ENCODE results near the gene NRAP.

DNA sequence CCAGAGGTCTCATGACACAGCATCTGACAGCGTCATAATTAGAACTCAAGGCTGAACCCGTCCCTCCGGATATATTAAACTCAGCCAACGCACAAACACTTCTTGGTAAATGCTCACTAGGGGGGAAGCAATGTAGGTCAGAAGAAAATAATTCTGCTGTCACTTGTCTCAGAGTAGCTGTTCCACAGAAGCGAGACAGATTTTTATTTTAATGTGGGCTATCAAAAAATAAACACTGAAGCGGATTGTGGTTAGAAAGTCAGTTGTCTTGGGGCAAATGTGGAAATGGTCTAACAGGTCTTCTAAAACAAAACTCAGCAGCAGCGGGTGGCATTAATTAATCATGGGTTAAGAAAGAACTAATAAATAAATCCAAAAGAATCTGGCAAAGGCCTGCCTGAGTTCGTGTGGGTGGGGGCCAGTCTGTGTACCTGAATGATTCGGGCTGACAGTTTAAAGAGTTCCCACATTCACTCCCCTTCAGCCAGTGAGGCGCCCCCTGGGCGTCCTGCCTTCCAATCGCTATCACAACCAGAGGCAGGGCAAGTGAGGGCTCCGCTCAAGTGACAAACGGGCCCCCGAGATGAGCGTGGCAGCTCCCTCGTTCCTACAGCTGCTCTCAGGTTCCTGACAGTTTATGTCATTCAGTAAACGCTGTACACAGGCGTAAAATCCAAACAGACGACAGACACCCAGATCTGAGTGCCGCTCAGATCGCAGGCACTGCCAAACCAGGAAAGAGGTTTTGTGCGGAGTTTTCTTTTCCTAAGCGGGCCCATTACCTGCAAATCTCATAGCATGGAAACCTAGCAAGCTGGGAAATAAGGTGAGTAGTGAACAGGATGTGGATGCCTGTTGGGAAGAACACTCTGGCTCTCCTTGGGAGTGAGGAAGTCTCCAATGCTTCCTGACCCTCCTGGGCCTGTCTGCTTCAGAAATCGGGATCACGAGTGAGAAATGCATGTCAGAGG lies 52.9 kb downstream of the NRAP start:
- TF ChIP-seq, protein P1, sequence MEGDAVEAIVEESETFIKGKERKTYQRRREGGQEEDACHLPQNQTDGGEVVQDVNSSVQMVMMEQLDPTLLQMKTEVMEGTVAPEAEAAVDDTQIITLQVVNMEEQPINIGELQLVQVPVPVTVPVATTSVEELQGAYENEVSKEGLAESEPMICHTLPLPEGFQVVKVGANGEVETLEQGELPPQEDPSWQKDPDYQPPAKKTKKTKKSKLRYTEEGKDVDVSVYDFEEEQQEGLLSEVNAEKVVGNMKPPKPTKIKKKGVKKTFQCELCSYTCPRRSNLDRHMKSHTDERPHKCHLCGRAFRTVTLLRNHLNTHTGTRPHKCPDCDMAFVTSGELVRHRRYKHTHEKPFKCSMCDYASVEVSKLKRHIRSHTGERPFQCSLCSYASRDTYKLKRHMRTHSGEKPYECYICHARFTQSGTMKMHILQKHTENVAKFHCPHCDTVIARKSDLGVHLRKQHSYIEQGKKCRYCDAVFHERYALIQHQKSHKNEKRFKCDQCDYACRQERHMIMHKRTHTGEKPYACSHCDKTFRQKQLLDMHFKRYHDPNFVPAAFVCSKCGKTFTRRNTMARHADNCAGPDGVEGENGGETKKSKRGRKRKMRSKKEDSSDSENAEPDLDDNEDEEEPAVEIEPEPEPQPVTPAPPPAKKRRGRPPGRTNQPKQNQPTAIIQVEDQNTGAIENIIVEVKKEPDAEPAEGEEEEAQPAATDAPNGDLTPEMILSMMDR (IDR thresholded peaks at IDR 0.05) = no peak
- no peak for TF ChIP-seq POLR2A (IDR thresholded peaks at IDR 0.05)
